HG02759 (cell line): ENCODE measurements around the gene COL24A1.
"Not testable (repeated sequence)": the region's sequence is repeated elsewhere in the genome, so short reads cannot be mapped to it uniquely, and the experiment has no call there.

Experiments
- ATAC-seq: cut with Tn5 transposase; IDR thresholded peaks from one replicate; pipeline ENCODE4 v1.9.1; 2021; ENCODE audit warnings: mild to moderate bottlenecking, moderate library complexity; ENCODE audit not compliant: unreplicated experiment

Gene COL24A1

DNA sequence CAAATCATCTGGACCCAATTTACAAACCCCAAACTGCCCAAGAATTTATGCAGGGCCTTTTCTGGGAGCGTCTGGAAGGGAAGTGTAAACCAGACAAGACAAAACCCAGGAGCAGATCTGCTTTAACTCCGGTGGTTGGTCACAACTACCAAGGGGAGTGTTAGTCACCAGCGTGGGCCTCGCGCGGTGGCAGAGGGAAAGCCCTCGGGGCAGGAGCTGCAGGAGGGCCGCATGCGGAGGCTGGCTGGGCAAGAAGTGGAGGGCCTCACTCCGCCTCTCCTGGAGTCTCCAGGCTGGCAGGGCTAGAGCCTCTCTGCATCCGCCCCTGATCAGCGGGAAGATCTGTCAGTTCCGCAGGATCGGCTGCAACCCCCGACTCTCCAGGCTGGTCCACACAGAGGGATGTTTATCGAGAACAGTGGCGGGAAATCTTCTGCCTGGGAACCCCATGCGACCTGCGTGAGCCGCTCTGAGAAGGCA, 2.0 kb downstream of the COL24A1 start:
- ATAC-seq = no peak

DNA sequence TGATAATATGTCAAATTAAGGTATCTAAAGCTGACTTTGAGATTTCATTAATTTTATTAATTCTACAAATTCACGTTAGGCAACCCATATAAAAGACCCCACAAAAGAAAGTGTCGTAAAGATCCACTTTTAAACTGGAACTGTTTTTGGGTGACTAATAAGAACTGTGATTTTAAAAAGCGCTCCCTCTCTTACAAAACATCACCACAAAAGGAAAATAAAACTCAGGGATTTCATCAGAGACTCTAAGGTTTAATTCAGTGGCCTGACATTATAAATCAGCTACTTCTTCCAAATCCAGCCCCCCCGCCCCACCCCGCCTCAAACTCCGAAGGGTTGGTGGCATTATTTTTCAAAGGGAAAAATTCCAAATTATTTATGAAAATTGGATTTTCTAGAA, 2.7 kb downstream of the COL24A1 start:
- no peak for ATAC-seq

DNA sequence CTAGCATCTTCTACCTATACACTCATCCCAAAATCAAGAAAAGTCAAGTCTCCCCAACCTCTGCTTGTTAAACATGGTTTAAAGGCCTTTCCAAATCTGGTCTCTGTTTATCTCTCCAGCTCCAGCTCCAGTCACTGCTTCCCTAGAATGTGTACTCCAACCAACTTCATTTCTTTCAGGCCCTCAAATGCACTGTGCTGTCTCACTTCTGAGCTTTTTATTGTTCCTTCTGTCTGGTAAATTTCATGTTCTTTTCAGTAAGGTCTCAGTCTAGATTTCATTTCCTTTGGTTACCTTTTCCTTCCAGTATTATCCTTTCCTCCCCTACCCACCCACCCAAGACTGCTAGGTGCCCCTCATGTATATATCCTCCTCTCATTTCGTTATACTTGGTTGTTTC, 3.7 kb downstream of the COL24A1 start:
- ATAC-seq = no peak

DNA sequence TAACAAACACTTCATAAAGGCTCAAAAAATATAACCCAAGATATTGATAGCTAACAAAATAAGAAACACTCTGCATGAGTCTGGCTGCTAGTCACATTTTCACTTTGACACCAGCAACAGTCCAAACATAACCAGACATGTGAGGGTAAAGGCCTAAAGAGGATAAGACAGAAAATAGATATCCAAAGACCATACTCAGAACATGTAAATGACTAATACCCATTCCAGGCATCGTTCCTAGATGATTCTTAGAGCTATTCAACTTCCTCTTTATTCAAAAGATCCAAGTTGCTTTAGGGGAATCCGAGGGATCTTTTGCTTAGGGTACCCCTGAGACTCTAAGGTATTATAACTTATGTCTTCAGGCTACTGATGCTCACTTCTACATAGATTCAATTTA, 5.1 kb downstream of the COL24A1 start:
- no peak for ATAC-seq

DNA sequence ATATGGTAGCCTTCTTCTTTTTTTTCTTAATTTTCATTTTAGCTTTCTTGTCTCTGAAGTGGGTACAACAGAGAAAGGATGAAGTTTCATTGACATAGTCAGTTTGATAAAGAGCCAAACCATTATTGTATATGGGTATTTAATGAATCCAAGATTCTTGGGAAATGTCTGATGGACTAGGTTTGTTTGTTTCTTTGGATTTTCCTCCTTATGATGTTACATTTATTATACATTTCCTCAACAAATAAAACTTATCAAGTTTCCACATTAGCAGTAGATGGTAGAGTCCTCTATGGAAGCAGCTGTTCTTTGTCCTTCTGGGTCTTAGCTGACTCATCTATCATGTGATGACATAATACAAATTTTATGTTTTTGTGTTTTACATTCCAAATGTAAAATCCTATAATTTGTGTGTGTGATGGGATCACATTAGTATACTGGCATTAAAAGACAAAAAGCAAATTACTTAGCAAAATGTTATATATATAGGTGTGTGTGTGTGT, 6.0 kb downstream of the COL24A1 start:
- ATAC-seq = no peak

DNA sequence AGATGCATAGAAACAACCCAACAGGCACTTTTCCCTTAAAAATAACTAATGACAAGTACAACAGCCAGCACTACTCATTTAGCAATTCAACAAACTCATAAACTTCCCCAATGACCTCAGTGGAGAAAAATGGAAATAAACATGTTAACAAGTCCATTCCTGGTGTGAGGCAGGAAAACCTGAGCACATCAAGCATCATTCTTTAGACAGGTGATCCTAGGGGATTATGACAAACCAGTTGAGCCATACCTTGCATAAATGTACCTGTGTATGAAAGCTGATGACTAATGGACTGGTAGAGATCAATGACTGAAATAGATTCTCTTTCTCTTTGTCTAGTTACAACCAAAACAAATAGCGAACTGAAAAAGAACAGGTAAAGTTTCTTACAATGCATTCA, 7.0 kb downstream of the COL24A1 start:
- ATAC-seq = no peak

DNA sequence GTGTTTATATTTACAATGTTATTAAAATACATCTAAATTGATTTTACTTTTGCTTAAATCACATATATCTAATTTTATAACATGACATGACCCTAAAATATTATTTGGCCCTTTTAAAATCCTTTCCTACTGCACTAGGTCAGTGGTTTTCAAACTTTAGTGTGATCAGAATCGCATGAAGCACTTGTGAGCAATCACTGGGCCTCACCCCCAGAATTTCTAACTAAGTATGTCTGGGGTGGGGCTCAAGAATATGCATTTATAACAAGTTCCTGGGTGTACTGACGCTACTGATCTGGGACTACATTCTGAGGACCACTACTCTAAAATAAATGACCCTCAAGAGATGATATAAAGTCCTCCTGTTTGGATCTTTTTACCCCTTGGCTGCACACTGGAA, 8.8 kb downstream of the COL24A1 start:
- no peak for ATAC-seq

DNA sequence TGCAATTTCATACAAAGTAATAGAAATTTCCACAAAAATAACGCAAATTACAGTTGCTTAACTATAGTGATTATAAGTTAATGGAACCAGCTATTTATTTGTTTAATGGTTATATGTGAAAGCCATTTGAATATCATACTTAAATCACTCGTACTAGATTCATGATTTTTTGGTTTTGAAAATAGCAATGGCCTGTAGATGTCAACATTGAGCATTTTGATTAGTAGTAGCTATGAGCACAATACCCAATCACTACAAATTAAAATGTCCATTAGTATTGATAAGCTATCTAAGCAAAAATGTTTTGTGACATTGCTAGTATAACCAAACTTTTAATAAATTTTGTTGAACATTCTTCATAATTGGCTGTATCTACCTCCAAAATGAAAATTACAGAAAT, 10.0 kb downstream of the COL24A1 start:
- no peak for ATAC-seq

DNA sequence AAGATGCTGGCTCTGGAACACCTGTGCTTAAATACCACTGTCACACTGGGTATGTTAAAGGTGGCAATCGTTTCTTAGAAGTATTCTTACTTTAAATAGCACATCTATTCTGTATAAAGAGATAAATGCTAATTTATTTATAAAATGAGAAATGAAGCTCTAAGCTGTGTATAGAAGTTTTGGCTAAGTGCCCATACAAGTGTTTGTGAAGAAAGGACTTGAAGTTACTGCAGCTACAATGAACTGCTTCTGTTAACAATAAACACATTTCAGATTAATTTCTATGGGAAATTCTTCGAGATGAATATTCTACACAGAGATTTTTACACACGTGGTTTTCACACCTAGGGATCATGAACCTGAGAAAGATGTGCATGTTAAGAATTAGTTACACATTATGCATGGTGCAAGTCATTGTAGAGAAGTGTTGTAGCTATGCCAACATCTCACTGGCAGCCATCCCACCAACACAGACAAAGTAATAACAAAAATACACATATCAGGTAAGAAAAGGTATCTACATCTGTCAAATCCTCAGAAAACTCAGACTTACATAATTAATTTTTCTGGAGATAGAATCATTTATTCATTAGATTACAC, 16.2 kb downstream of the COL24A1 start:
- ATAC-seq = no peak

DNA sequence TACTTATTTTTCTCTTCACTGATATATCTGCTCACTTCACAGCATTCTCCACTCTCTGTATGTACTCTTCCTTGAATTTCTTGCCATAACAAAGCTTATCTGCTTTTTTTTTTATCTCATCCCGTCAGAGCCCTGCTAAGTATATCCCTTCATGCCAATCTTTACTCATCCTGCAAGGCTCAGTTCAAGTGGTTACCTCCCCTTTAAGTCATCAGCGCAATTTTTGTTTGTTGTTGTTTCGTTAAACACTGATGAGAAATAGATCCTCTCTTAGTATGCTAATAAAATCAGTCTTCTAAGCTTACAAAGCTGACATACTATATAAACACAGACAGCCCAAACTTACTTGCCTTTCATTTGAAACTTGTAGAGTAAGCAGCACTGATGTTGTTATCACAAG, 17.8 kb downstream of the COL24A1 start:
- ATAC-seq = no peak

DNA sequence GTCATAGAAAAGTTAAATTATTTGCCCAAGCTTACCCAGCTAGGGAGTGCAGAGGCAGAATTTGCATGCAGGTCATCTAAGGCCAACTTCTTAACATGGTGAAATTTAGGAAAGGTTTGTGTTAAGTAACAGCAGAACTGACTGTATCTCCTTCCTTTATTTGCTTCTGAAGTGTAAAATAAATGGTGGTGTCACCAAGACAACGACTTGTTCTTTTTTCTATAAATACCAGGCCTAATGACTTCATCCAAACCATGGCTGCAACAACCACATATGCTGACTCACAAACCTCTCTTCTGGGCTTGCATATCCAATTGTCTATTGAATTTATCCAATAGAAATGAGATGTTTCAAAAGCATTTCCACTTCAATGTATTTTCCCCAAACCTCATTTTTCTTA, 19.1 kb downstream of the COL24A1 start:
- ATAC-seq = no peak

DNA sequence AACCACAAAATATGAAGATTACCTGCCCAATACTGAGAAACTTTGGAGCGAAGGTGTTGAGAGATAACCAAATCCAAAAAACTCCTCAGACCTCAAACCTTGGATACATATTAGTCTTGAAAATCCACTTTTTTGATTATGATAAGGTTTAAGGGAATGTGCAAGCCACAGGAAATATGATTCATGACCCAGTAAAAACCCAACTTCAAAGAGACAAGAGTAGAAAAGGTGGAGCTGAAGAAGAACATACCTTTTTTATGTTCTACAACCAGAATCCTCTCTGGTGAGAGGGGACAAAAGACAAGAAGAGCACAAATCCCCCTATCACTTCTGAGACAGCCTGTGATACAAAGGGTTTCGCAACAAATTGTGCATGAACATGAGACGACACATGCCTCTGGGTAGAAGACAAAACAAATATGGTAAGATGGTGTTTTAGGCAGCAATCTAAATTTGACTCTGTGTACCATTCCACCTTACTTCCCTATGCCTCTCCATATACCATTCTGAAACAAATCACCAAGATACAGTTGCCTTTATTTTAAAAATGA, 37.3 kb downstream of the COL24A1 start:
- ATAC-seq = no peak

DNA sequence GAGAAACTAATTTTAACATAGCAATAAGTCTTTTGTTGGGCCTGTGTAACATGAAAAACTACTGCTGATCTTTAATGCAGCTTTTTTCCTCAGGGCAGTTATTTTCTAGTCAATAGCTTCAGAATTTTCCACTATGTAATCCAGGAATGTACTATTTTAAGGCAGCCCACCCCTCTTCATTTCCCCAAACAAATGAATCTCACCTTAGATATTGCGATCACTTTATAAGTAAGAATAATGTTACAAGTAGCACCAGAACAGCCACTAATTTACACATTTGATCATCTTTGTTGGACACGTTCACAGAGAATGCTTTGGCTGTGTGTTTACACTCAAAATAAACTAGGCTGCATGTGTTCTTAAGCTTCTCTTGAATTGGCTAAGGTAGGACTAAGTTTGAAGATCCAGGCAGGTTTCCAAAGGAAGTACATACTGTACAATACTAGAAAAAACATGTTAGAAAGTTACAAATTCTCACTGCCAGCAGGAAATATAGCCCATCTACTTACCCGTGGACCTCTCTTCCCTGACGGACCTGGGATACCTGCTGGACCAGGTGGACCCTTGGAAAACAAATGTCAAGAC, 41.7 kb downstream of the COL24A1 start:
- no peak for ATAC-seq

DNA sequence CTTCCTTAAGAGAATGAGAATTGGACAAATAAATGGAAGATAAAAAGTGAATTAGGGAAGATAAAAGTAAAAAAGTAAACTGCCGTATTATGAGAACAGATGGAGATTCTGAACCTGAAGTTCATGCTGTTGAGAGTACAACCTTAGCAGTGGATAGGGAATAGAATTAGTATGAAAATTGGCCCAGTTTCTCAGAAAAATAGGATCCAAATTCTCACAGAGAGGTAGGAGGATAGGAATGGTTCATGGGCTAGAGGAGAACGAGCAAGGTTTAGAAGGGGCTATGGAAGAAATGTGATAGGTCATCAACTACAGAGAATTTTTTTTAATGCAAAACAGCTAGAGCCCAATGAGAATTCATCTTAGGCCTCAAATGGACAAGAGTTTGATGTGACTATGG, 42.3 kb downstream of the COL24A1 start:
- ATAC-seq = no peak

DNA sequence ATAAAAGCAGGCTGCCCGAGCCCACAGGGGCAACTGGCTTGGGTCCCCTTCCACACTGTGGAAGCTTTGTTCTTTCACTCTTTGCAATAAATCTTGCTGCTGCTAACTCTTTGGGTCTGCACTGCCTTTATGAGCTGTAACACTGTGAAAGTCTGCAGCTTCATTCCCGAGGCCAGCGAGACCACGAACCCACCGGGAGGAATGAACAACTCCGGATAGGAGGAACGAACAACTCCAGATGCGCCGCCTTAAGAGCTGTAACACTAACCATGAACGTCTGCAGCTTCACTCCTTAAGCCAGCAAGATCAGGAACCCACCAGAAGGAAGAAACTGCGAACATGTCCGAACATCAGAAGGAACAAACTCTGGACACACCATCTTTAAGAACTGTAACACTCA, 45.0 kb downstream of the COL24A1 start:
- not testable (repeated sequence) for ATAC-seq

DNA sequence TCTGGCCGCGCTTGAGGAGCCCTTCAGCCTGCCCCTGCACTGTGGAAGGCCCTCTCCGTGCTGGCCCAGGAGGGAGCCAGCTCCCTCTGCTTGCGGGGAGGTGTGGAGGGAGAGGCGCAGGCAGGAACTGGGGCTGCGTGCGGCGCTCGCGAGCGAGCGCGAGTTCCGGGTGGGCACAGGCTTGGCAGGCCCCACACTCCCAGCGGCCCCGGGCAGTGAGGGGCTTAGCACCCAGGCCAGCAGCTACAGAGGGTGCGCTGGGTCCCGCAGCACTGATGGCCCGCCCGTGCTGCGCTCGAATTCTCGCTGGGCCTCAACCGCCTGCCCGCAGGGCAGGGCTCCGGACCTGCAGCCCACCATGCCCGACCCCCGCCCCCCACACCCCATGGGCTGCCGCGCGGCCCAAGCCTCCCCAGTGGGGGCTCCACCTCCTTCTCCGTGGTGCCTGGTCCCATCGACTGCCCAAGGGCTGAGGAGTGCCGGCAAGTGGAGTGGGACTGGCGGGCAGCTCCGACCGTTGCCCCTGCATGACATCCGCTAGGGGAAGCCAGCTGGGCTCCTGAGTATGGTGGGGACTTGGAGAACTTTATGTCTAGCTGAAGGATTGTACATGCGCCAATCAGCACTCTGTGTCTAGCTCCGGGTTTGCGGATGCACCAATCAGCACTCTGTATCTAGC, 46.0 kb downstream of the COL24A1 start:
- ATAC-seq = no peak

DNA sequence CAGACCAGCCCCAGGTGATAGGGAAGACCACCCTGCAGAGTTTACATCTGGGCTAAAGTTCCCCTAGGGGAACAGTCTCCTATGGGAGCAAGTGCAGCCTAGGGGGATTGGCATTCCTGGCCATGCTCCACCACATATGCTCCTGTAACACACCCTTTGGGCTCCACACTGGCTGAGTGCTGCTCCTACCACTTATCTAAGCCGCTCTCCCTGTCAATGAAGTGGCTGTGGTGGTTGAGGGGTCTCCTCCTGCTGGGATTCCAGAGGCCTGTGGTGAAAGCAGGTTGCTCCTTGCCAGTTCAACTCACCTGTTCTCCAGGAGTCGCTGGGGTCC, 51.1 kb downstream of the COL24A1 start:
- no peak for ATAC-seq

DNA sequence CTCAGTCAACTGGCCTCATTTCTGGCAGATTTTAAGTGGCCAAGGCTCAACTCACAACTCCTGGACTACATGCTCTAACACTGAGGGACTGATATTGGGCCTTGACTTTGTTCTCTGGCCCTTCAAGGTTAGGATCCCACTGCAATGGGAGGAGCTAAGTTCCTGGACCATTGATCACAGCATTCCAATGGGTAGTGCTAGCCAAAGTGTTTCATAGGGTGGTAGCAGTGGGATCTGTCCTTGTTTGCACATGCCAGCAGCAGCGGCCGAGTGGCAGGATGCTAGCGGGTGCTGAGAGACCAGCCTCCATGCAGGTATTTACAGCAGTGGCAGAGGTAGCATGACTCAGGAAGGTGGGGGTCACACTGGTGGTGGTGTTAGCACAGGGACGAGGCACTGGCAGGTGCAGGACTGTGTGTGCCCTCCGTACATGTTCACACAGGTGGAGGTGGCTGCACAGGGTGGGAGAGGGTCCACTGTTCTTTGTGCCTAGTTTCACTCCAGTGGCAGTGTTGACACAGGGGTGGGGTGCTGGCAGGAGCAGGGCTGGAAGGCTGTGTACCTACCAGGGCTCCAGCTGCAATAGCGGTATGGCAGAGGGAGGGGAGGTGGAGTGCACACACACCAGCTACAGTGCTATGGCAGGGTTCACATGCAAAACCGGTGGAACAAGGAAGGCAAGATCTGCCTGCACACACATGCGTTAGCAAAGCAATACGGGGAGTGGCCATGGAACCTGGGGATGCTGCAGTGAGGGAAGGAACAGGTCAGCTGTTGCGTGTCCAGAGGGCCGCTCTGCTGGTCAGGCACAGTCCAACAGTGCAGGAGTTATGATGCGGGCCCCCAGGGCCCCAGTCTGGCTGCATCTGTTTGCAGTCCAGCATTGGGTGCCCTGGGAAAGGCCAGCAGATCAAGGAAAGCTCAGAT, 51.7 kb downstream of the COL24A1 start:
- ATAC-seq = no peak

DNA sequence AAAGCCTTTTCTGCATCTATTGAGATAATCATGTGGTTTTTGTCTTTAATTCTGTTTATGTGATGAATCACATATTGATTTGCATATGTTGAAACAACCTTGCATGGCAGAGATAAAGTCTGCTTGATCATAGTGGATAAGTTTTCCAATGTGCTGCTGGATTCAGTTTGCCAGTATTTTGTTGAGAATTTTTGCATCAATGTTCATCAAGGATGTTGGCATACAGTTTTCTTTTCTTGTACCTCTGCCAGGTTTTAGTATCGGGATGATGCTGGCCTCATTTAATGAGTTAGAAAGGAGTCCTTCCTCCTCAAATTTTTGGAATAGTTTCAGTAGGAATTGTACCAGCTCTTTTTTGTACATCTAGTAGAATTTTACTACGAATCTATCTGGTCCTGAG, 55.0 kb downstream of the COL24A1 start:
- ATAC-seq = no peak

DNA sequence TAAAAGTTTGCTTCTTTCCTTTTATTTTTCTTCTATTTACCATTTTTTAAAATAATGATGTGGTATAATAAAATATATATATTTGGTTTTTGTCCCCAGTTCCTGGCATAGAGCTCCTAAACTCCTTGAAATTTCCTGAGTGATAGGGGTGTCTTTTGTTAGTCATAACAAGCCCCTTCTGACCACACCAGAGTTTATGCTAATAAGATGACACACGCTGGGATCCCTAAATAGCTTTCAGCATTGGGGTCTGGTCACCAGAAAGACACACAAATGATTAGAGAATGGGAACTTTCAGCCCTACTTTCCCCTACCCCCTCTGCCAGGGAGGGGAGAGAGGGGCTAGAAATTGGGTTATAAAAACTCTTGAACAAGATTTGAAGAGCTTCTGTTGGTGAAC, 56.2 kb downstream of the COL24A1 start:
- ATAC-seq = no peak

DNA sequence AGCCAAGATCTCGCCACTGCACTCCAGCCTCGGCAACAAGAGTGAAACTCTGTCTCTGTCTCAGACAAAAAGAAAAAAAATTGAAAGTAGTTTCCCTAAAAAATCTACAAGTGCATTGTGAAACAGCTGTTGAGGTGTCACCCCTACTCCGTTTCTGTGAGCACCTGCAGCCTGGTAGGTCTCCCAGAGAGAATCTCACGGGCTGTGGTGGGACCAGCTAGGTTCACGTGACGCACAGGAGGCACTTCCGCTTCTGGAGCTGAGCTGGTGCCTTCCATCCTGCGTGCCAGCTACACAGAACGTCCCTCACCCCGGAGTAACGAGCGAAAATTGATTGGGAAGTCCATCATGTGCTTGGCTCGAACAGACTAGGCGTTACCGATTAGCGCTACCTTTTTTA, 66.8 kb downstream of the COL24A1 start:
- ATAC-seq = no peak
